Endothelial cell (in vitro differentiated cells): ENCODE measurements around the gene PCGF1. TPM values are rescaled to one million over a fixed set of nuclear protein-coding genes. Genes with fewer than 3 reads are reported as not detected.

Experiments used
- DNase-seq: peaks from one replicate; pipeline ENCODE4 v3.0.0; 2021; ENCODE audit warnings: low spot score
- H3K27ac Mint-ChIP-seq: one replicate; pipeline ENCODE4 v1.8.0; 2021; ENCODE audit warnings: mixed read lengths, inconsistent platforms; ENCODE audit not compliant: unreplicated experiment
- H3K27me3 Mint-ChIP-seq: one replicate; pipeline ENCODE4 v1.8.0; 2021; ENCODE audit warnings: mild to moderate bottlenecking, moderate library complexity, mixed read lengths, inconsistent platforms; ENCODE audit not compliant: unreplicated experiment
- H3K36me3 Mint-ChIP-seq: one replicate; pipeline ENCODE4 v1.8.0; 2021; ENCODE audit warnings: mild to moderate bottlenecking, low read depth, mixed read lengths, inconsistent platforms; ENCODE audit not compliant: unreplicated experiment
- H3K4me1 Mint-ChIP-seq: one replicate; pipeline ENCODE4 v1.8.0; 2021; ENCODE audit warnings: mild to moderate bottlenecking, mixed read lengths, inconsistent platforms; ENCODE audit not compliant: unreplicated experiment
- H3K4me3 Mint-ChIP-seq: one replicate; pipeline ENCODE4 v1.8.0; 2021; ENCODE audit warnings: mild to moderate bottlenecking, mixed read lengths, inconsistent platforms; ENCODE audit not compliant: unreplicated experiment
- H3K9me3 Mint-ChIP-seq: one replicate; pipeline ENCODE4 v1.8.0; 2021; ENCODE audit warnings: mixed read lengths, inconsistent platforms; ENCODE audit not compliant: unreplicated experiment
- CTCF ChIP-seq: fragments of 200-600 bp; sonication (generic); IDR thresholded peaks from one replicate; pipeline ENCODE4 v1.5.0; 2021; ENCODE audit warnings: antibody characterized with exemption; ENCODE audit not compliant: unreplicated experiment
- total RNA-seq: library from RNA; stranded (reverse); fragmentation: NEBNext Ultra II Directional; extraction: Animal tissue kit (Norgen Biotek cat#: 25700); gene quantifications from one replicate; pipeline ENCODE4 v1.2.1, GENCODE V29; 2021; ENCODE audit not compliant: unreplicated experiment

The PCGF1 gene
- total RNA-seq, 1 donor from 2014 or later, result 13.5 TPM

- Mint-ChIP-seq H3K4me3 (peak overlapping the region; percentile 78), H3K27me3 (peaks cover 35% of the 10 kb centered on the region), H3K9me3 (no peaks in the 10 kb centered on the region), H3K27ac (no peak overlapping the region), H3K36me3 (peaks cover 7% of the 10 kb centered on the region), H3K4me1 (peaks cover 13% of the 10 kb centered on the region)
- no peak for TF ChIP-seq CTCF
- DNase-seq, result no peak
These were observed 8.8 kb downstream of the PCGF1 start for GRCh38 chr2:74498500-74499266.

- H3K4me3 Mint-ChIP-seq, result peak overlapping the region; percentile 77
- H3K27me3 Mint-ChIP-seq, result peaks cover 36% of the 10 kb centered on the region
- no peak overlapping the region for H3K27ac Mint-ChIP-seq
- DNase-seq, result no peak
- H3K4me1 Mint-ChIP-seq, result peaks cover 13% of the 10 kb centered on the region
- no peaks in the 10 kb centered on the region for H3K9me3 Mint-ChIP-seq
- H3K36me3 Mint-ChIP-seq, result peaks cover 11% of the 10 kb centered on the region
- TF ChIP-seq CTCF, result no peak
These were observed 9.6 kb downstream of the PCGF1 start for GRCh38 chr2:74497777-74498499.

- DNase-seq, result no peak
- no peaks in the 10 kb centered on the region for H3K9me3 Mint-ChIP-seq
- H3K36me3 Mint-ChIP-seq, result peaks cover 13% of the 10 kb centered on the region
- peaks cover 13% of the 10 kb centered on the region for H3K4me1 Mint-ChIP-seq
- peaks cover 37% of the 10 kb centered on the region for H3K27me3 Mint-ChIP-seq
- TF ChIP-seq CTCF, result no peak
- H3K4me3 Mint-ChIP-seq, result peak overlapping the region; percentile 77
- H3K27ac Mint-ChIP-seq, result no peak overlapping the region
These were observed 10.3 kb downstream of the PCGF1 start for GRCh38 chr2:74496997-74497776.

GRCh38 chr2:74495440-74495839, 12.1 kb downstream of the PCGF1 start:
- no peak for TF ChIP-seq CTCF
- no peak overlapping the region for H3K27ac Mint-ChIP-seq
- peaks cover 13% of the 10 kb centered on the region for H3K4me1 Mint-ChIP-seq
- H3K4me3 Mint-ChIP-seq, result no peak overlapping the region
- DNase-seq, result no peak
- no peaks in the 10 kb centered on the region for H3K9me3 Mint-ChIP-seq
- peaks cover 26% of the 10 kb centered on the region for H3K36me3 Mint-ChIP-seq
- peaks cover 29% of the 10 kb centered on the region for H3K27me3 Mint-ChIP-seq
